ENCODE data around the gene PHPT1.

Gene PHPT1

DNA sequence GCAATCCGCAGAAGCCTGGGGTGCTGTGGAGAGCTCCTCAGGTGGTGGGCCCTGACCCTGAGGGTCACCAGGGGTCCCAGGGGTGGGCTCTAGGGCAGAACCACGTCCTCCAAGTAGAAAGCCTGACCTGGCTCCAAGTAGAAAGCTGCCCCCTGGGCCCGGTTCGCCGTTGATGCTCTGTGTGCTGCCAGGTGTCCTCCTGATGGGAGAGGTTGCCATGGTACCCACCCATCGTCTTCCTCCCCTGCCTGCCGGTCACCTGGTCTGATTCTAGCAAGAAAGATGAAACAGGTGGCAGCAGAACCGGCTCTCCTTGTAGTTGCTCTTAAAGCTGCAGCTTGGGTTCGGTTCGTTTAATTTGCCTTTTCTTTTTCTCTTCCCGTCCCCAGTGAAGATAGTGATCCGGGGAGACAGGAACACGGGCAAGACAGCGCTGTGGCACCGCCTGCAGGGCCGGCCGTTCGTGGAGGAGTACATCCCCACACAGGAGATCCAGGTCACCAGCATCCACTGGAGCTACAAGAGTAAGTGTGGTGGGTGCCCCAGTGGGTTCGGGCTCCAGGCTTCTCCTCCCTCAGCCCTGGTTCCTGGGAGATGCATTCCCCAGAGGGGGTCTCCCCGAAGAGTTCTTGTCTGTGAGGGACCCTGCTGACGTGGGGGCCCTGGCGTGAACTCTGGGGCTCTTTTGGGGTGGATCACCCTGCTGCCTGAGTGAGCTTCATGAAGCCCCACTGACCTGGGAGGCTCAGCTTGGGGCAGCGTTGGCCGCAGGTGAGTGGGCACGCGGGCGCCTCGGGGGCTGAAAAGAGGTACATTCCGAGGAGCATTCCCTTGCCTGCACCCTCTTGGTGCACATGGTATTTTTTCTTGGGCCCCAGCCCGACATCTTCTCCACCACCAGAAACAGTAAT is 25.8 kb upstream of the PHPT1 start:
- Histone ChIP-seq H3K4me3 (no peak overlapping the region), H3K27ac (no peak overlapping the region), H3K36me3 (peaks cover 95% of the 10 kb centered on the region), H3K4me1 (no peaks in the 10 kb centered on the region), H3K27me3 (no peaks in the 10 kb centered on the region), H4K20me1 (peaks cover 97% of the 10 kb centered on the region), H3K4me2 (no peak overlapping the region), H3K9me3 (no peaks in the 10 kb centered on the region), H3K9ac (no peak overlapping the region)
- TF ChIP-seq Cebpa-rat (IDR thresholded peaks at IDR 0.05) = no peak

DNA sequence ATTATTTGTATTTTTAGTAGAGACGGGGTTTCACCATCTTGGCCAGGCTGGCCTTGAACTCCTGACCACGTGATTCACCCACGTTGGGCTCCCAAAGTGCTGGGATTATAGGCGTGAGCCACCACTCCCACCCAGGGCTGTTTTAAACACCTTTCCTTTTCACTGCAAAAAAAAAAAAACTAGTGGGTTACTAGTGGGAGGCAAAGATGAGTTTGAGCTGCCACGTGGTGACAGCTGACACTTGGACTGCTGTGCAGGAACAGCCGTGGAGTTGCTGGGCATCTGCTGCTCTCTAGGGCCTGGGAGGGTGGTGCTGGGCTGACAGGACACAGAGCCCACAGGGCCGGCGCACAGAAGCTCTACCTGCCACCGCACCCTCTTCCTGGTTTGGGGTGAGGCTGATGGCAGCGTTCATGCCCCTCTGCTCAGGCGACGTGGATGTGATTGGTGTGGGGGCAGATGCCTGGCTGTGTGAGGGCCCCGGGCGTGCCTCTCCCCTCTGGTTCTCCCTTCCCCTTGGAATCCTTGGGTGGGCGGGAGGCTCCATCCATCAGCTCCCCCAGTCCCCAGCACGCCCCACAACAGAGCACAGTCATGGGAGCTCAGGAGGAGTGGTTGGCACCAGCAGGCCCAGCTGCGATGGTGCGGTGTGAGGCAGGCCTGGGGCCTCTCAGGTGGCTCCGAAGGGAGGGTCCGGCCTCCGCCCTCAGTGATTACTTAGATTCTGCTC is 24.5 kb upstream of the PHPT1 start:
- Histone ChIP-seq H3K36me3 (peaks cover 99% of the 10 kb centered on the region), H3K27me3 (no peaks in the 10 kb centered on the region), H3K9me3 (no peaks in the 10 kb centered on the region), H3K4me1 (no peaks in the 10 kb centered on the region), H3K4me2 (no peak overlapping the region), H3K9ac (no peak overlapping the region), H3K4me3 (no peak overlapping the region), H4K20me1 (peaks cover 89% of the 10 kb centered on the region), H3K27ac (no peak overlapping the region)
- TF ChIP-seq Cebpa-rat (IDR thresholded peaks at IDR 0.05) = no peak

DNA sequence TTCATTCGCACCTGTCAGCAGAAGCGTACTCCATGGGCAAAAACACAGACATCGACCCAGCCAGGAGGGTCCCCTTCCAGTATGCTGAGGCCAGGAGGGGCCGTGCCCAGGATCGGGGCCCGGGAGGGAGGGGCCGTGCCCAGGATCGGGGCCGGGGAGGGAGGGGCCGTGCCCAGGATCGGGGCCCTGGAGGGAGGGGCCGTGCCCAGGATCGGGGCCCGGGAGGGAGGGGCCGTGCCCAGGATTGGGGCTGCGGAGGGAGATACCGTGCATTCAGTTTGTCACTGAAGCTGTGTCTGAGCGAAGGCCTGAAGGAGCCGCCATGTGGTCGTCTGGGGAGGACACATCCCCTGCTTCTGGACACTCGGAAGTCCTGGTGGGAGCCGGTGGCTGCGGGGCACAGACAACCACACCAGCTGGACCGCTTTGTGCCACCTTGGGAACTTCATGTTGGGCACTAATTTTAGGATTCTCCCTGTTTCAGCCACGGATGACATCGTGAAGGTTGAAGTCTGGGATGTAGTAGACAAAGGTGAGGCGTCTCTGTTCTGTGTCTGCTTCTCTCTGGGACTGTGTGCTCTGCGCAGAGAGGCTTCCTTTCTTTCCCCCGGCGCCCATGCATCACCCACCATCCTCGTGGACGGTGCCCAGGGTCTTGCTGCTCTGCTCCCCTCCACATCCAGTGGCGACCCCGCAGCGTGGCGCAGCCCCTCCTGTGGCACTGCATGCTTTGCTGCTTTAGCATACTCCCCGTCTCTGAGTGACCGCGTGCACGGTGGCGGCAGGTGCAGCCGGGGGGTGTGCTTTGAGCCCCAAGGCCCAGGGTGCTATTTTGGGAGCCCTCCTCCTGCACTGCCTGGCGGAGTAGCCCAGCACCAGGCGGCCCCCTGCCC is 23.7 kb upstream of the PHPT1 start:
- no peaks in the 10 kb centered on the region for H3K4me1 ChIP-seq
- H4K20me1 ChIP-seq = peaks cover 89% of the 10 kb centered on the region
- no peak overlapping the region for H3K27ac ChIP-seq
- peaks cover 99% of the 10 kb centered on the region for H3K36me3 ChIP-seq
- no peaks in the 10 kb centered on the region for H3K9me3 ChIP-seq
- H3K4me2 ChIP-seq = no peak overlapping the region
- no peak for TF ChIP-seq Cebpa-rat (IDR thresholded peaks at IDR 0.05)
- H3K27me3 ChIP-seq = no peaks in the 10 kb centered on the region
- no peak overlapping the region for H3K9ac ChIP-seq
- H3K4me3 ChIP-seq = no peak overlapping the region

DNA sequence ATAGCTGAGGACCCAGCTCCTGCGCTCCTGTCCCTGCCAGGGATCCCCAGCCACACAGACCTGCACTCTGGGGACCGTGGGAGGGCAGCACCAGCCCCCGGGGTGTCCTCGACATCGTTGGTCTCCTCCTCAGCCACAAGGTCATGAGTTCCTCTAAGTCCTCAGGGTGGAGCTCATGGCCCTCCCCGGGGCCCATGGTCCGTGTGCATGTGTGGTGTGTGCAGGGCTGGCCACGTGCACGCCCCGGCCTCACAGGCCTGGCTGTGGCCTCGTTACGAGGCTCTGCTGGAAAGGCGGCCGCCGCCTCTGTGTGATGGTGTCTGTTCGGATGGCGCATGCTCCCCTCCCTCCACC is 23.0 kb upstream of the PHPT1 start:
- Histone ChIP-seq H3K27me3 (no peaks in the 10 kb centered on the region), H3K36me3 (peaks cover 99% of the 10 kb centered on the region)

DNA sequence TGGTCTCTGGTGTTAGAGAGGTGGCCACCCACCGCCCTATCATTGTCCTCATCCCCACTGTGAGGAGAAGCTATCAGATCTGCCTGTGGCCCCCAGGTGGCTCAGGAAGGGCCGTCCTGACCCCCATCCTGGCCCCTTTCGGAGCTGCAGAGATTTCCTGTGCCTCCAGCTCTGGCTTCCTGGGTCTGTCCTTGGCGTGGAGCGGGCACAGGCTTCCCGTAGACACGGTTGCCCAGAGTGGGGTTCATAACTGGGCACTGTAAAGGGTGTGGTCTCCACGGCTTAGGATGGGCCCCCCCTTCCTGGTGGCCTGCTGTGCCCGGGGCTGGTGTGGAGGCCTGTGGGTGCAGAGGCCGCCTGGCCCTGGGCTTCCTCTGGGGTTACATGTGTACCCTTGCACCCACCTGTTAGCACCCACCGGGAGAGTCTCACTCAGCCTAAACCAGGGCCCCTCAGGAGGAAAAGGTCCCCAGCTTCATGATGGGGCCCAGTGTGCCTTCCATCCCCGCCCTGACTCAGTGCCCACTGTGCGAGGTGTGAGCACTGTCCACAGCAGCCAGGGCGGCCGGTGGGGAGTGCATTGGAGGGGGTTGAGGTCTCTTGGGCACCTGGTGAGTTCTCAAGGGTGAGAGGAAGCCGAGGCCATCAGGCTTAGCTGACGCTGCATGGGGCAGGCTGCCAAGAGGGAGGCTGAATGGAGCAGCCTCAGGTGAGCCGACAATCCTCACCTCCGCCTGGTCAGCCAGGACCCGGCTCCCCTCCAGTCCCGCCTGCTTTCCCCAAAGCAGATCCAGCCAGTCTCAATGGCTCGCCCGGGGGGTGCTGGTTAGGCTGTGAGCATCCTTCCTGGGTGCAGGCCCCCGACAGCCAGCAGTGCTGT is 22.3 kb upstream of the PHPT1 start:
- Histone ChIP-seq H3K9ac (no peak overlapping the region), H3K27me3 (no peaks in the 10 kb centered on the region), H3K4me3 (no peak overlapping the region), H3K36me3 (peaks cover 99% of the 10 kb centered on the region), H3K27ac (no peak overlapping the region), H4K20me1 (peaks cover 89% of the 10 kb centered on the region), H3K9me3 (no peaks in the 10 kb centered on the region), H3K4me1 (no peaks in the 10 kb centered on the region), H3K4me2 (no peak overlapping the region)
- no peak for TF ChIP-seq Cebpa-rat (IDR thresholded peaks at IDR 0.05)

More for the DNA sequence above, 23.0 kb upstream of the PHPT1 start:
- no peak overlapping the region for H3K4me3 ChIP-seq
- peaks cover 89% of the 10 kb centered on the region for H4K20me1 ChIP-seq
- H3K9ac ChIP-seq = no peak overlapping the region
- H3K9me3 ChIP-seq = no peaks in the 10 kb centered on the region
- no peak overlapping the region for H3K27ac ChIP-seq
- no peak for TF ChIP-seq Cebpa-rat (IDR thresholded peaks at IDR 0.05)
- no peak overlapping the region for H3K4me2 ChIP-seq
- H3K4me1 ChIP-seq = no peaks in the 10 kb centered on the region

DNA sequence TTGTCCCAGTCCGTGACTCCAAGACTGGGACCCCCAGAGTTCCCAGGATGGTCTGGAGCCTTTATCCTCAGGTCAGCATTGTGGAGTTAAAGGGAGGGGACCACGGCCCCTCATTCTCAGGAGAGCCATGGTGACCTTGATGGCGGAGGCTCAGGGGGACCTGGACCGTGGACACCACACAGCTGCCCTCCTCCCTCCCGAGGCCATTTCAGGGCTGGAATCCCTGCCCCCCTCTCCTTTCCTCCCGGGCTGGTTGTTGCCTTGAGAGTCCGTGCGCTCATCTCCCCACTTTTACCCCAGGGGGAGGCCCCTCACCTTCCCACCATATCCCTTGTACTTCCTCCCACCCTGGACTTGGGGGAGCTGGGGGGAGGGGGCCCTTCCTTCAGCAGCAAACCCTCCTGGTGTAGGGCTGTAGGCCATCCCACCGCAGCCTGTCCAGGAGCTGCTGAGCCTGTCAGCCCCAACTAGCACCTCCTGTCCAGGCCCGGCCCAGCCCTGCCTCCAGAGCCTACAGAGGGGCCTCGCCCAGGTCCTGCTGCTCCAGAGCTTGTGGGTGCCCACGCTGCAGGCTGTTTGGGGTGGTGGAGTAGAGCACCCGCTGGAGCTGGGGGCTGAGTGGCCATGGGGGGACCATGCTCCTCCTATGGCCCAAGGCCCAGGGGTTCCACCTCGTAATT is 21.3 kb upstream of the PHPT1 start:
- Histone ChIP-seq H3K27ac (no peak overlapping the region), H4K20me1 (peaks cover 86% of the 10 kb centered on the region), H3K4me1 (no peaks in the 10 kb centered on the region), H3K36me3 (peaks cover 99% of the 10 kb centered on the region), H3K9ac (no peak overlapping the region), H3K27me3 (no peaks in the 10 kb centered on the region), H3K4me3 (no peak overlapping the region), H3K4me2 (no peak overlapping the region), H3K9me3 (no peaks in the 10 kb centered on the region)
- no peak for TF ChIP-seq Cebpa-rat (IDR thresholded peaks at IDR 0.05)

DNA sequence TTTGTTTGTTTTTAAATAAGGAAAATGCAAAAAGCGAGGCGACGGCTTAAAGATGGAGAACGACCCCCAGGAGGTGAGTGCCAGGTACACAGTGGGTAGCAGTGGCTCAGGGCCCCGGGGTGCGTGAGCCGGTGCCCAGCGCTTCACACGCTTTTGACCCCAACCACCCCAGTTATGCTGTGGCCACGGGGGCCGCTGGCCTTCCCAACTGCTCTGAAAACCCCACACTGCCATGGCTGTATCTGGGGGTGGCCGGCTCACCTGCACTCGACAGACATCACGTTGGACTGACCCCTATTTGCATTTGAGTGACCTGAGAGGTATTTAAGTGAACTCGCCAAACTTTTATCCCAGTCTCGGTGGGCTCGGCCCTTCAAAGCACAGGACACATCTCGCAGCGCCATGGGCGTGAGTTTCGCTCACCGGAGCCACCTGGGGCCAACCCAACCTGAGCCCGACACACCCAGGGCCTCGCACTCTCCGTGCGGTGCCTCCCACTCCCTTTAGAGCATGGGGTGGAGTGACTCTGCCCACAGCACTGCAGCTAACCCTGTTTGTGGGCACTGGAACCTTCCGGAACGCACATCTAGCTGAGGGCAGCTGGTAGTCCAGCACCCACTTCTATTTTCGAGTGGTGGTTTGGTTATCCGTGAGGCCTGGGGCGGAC is 20.6 kb upstream of the PHPT1 start:
- no peaks in the 10 kb centered on the region for H3K27me3 ChIP-seq
- TF ChIP-seq Cebpa-rat (IDR thresholded peaks at IDR 0.05) = no peak
- peaks cover 79% of the 10 kb centered on the region for H4K20me1 ChIP-seq
- H3K36me3 ChIP-seq = peaks cover 99% of the 10 kb centered on the region
- H3K9ac ChIP-seq = no peak overlapping the region
- H3K4me1 ChIP-seq = no peaks in the 10 kb centered on the region
- no peak overlapping the region for H3K4me2 ChIP-seq
- H3K4me3 ChIP-seq = no peak overlapping the region
- H3K9me3 ChIP-seq = no peaks in the 10 kb centered on the region
- no peak overlapping the region for H3K27ac ChIP-seq

DNA sequence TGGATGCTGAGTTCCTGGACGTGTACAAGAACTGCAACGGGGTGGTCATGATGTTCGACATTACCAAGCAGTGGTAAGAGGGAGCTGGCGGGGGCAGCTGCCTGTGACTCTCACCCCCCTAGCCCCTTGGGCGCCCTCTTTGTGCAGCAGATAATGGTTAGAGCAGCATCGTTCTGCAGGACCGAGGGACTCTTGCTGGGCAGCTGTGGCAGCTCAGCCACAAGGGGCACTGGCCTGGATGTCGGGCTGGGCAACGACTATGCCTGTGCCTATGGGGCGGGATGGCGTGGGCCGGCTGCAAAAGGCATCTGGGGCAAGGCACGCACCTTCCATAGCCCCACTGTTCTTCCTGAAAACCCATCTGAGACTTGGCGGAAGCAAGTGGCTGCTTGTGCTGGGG is 19.8 kb upstream of the PHPT1 start:
- Histone ChIP-seq H3K27ac (no peak overlapping the region), H3K9me3 (no peaks in the 10 kb centered on the region), H3K4me3 (no peak overlapping the region), H3K27me3 (no peaks in the 10 kb centered on the region), H4K20me1 (peaks cover 71% of the 10 kb centered on the region), H3K4me2 (no peak overlapping the region), H3K9ac (no peak overlapping the region), H3K4me1 (no peaks in the 10 kb centered on the region), H3K36me3 (peaks cover 99% of the 10 kb centered on the region)
- no peak for TF ChIP-seq Cebpa-rat (IDR thresholded peaks at IDR 0.05)
